ENCODE measurements around the gene SLC49A4. TPM values are rescaled to one million over a fixed set of nuclear protein-coding genes. Genes with fewer than 3 reads are reported as not detected.

The SLC49A4 gene
- total and polyA plus RNA-seq, 2 of the 13 experiments (the other 11 are each of a cell fraction or from before 2014, with no cell fraction given): 6.5 to 16.3 TPM

GRCh38 chr3:122755491-122755890, 39.4 kb upstream of the SLC49A4 start:
- no peak overlapping the region for H3K4me2 ChIP-seq (ENCODE audit: low read depth, low read length)
- ATAC-seq (no peak), FAIRE-seq (no peak), DNase-seq (ENCODE audit: low spot score) (no peak)
- no peaks in the 10 kb centered on the region for H3K4me1 ChIP-seq (ENCODE audit: insufficient read depth, low read length)
- no peak overlapping the region for H3K9ac ChIP-seq (ENCODE audit: insufficient read depth, low read depth, low read length)
- 100% methylated on average over 1 of the region's 2 CpGs for WGBS (ENCODE audit: low lambda C conversion rate)
- ChIA-PET POLR2A (interaction anchor here (1.1 kb wide), 1 partner anchor 446 kb away, joined by 5 read pairs; the partner anchor contains the start of gene SEC22A), CTCF (ENCODE audit: low intra/inter-chr PET ratio, low total read pairs) (interaction anchor here (1.5 kb wide), 1 partner anchor 272 kb away, joined by 4 read pairs; the partner anchor contains the start of gene SEMA5B)
- no peak for TF ChIP-seq ZBTB49 (CRISPR knock-in tag; IDR thresholded peaks at IDR 0.05; ENCODE audit: borderline replicate concordance)
- no peak for TF ChIP-seq POGK (CRISPR knock-in tag; conservative IDR thresholded peaks at IDR 0.05)
- TF ChIP-seq MTERF4 (CRISPR knock-in tag; IDR thresholded peaks at IDR 0.05): no peak
- no peak for TF ChIP-seq MBD4 (IDR thresholded peaks at IDR 0.05; ENCODE audit: borderline replicate concordance, low read length)
- H4K20me1 ChIP-seq (ENCODE audit: insufficient read depth, low read length): no peaks in the 10 kb centered on the region
- BruUV-seq (replicated peaks): no TSS peak
- H3K36me3 ChIP-seq (replicated peaks in 1 of 2; ENCODE audit: control insufficient read depth in 1 of 2, insufficient read depth in 2 of 2, low read length in 2 of 2): 0 out of 5 replicates have a peak, but pooled peaks cover 0 to 5% of the 10 kb centered on the region in 2 experiments
- H3K9me3 ChIP-seq (ENCODE audit: low read length): no peaks in the 10 kb centered on the region
- no peaks in the 10 kb centered on the region for H3K79me2 ChIP-seq (ENCODE audit: insufficient read depth, low read length)
- H2AFZ ChIP-seq (ENCODE audit: low read length): no peak overlapping the region
- no peak overlapping the region for H3K27ac ChIP-seq (ENCODE audit: extremely low read length, insufficient read depth, low read length)
- intact Hi-C loops (cut with micrococcal nuclease; ENCODE audit: unreplicated experiment) (loop anchor here (2.0 to 10.0 kb wide), 3 partner anchors 39 to 187 kb away; partner anchors contain the start of gene SLC49A4), in situ Hi-C loops (cut with HindIII; ENCODE audit: extremely low pct_ligation_motif_present, low pct_unique_long_range_greater_than_20kb) (loop anchor here (25.0 kb wide), 1 partner anchor 282 kb away; the partner anchor contains the start of gene SEMA5B)
- no peaks in the 10 kb centered on the region for H3K27me3 ChIP-seq (ENCODE audit: control insufficient read depth in 1 of 2, insufficient read depth in 2 of 2, low read length in 2 of 2)
- no peak overlapping the region for H3K4me3 ChIP-seq (replicated peaks in 1 of 3; ENCODE audit: insufficient read depth in 1 of 3, low read depth in 2 of 3, low read length in 3 of 3)

Measured in HepG2 (cell line).